WTC11 (cell line): ENCODE measurements around the gene NPIPB8. TPM values are rescaled to one million over a fixed set of nuclear protein-coding genes. Genes with fewer than 3 reads are reported as not detected.
"Not testable (repeated sequence)": the region's sequence is repeated elsewhere in the genome, so short reads cannot be mapped to it uniquely, and the experiment has no call there.

Experiments
- ATAC-seq: fragments of 200-7000 bp; cut with Tn5 transposase; 2 replicates; pipeline ENCODE4 v1.10.0; 2021; ENCODE audit warnings: mild to moderate bottlenecking, moderate library complexity
- CTCF ChIA-PET: fragments of 300-600 bp; sonication (Branson Sonifier 250); formaldehyde crosslinking; loops from one replicate; lab custom pipeline; 2021; ENCODE audit warnings: antibody characterized with exemption; lab: Charles Lee
- POLR2A ChIA-PET: fragments of 350-600 bp; sonication (Branson Sonifier 250); formaldehyde crosslinking; loops from one replicate; lab custom pipeline; 2021; ENCODE audit warnings: antibody characterized with exemption; lab: Charles Lee
- DNase-seq: peaks from one replicate; pipeline ENCODE4 v3.0.0; 2021; ENCODE audit warnings: low spot score
- H3K27ac Mint-ChIP-seq: 2 replicates; pipeline ENCODE4 v1.8.0; 2021; ENCODE audit warnings: mixed read lengths
- H3K27me3 Mint-ChIP-seq: 2 replicates; pipeline ENCODE4 v1.8.0; 2021; ENCODE audit warnings: low read depth, mild to moderate bottlenecking, moderate library complexity, mixed read lengths
- H3K36me3 Mint-ChIP-seq: 2 replicates; pipeline ENCODE4 v1.8.0; 2021; ENCODE audit warnings: mixed read lengths
- H3K4me1 Mint-ChIP-seq: 2 replicates; pipeline ENCODE4 v1.8.0; 2022; ENCODE audit warnings: mixed read lengths
- H3K4me3 Mint-ChIP-seq: 2 replicates; pipeline ENCODE4 v1.8.0; 2021; ENCODE audit warnings: mild to moderate bottlenecking, moderate library complexity, mixed read lengths
- H3K9me3 Mint-ChIP-seq: 2 replicates; pipeline ENCODE4 v1.8.0; 2021; ENCODE audit warnings: mixed read lengths
- AFF4 ChIP-seq: sonication (generic); formaldehyde crosslinking; IDR thresholded peaks from 2 replicates; pipeline ENCODE4 v1.8.1; 2023; ENCODE audit warnings: mild to moderate bottlenecking, missing genetic modification reagents, borderline replicate concordance
- ATF6 ChIP-seq: sonication (generic); formaldehyde crosslinking; IDR thresholded peaks from 2 replicates; pipeline ENCODE4 v1.8.1; 2023; ENCODE audit warnings: mild to moderate bottlenecking, missing genetic modification reagents
- CBFB ChIP-seq: sonication (generic); formaldehyde crosslinking; IDR thresholded peaks from 2 replicates; pipeline ENCODE4 v1.8.1; 2022; ENCODE audit warnings: mild to moderate bottlenecking, low read depth, missing genetic modification reagents
- ELF4 ChIP-seq: sonication (generic); formaldehyde crosslinking; IDR thresholded peaks from 2 replicates; pipeline ENCODE4 v1.8.1; 2022; ENCODE audit warnings: low read depth, mild to moderate bottlenecking, moderate library complexity, missing genetic modification reagents
- KAT7 ChIP-seq: sonication (generic); formaldehyde crosslinking; IDR thresholded peaks from 2 replicates; pipeline ENCODE4 v1.8.1; 2023; ENCODE audit warnings: missing genetic modification reagents, mild to moderate bottlenecking, borderline replicate concordance
- MXD4 ChIP-seq: fragments of 250-450 bp; sonication (Bioruptor Pico); IDR thresholded peaks from 2 replicates; pipeline ENCODE4 v1.8.0; 2021; ENCODE audit warnings: mild to moderate bottlenecking, moderate library complexity, borderline replicate concordance
- NFYB ChIP-seq: sonication (generic); formaldehyde crosslinking; conservative IDR thresholded peaks from 2 replicates; pipeline ENCODE4 v1.8.0; 2022; ENCODE audit warnings: low read depth, missing genetic modification reagents
- NR3C1 ChIP-seq: sonication (generic); formaldehyde crosslinking; conservative IDR thresholded peaks from 2 replicates; pipeline ENCODE4 v1.8.1; 2023; ENCODE audit warnings: low read depth, mild to moderate bottlenecking, missing genetic modification reagents
- OVOL2 ChIP-seq: fragments of 250-450 bp; sonication (Bioruptor Pico); IDR thresholded peaks from 2 replicates; pipeline ENCODE4 v1.9.0; 2021; ENCODE audit warnings: mild to moderate bottlenecking, borderline replicate concordance
- SMAD4 ChIP-seq: sonication (generic); formaldehyde crosslinking; IDR thresholded peaks from 2 replicates; pipeline ENCODE4 v1.8.0; 2022; ENCODE audit warnings: mild to moderate bottlenecking, missing genetic modification reagents
- STAT6 ChIP-seq: sonication (generic); formaldehyde crosslinking; conservative IDR thresholded peaks from 2 replicates; pipeline ENCODE4 v1.8.1; 2023; ENCODE audit warnings: mild to moderate bottlenecking, low read depth, missing genetic modification reagents, moderate library complexity
- TP53 ChIP-seq: sonication (generic); formaldehyde crosslinking; IDR thresholded peaks from 2 replicates; pipeline ENCODE4 v1.8.1; 2023; ENCODE audit warnings: mild to moderate bottlenecking, missing genetic modification reagents
- USF2 ChIP-seq: sonication (generic); formaldehyde crosslinking; IDR thresholded peaks from 2 replicates; pipeline ENCODE4 v1.8.1; 2023; ENCODE audit warnings: mild to moderate bottlenecking, missing genetic modification reagents, moderate library complexity
- ZNF121 ChIP-seq: sonication (generic); formaldehyde crosslinking; IDR thresholded peaks from 2 replicates; pipeline ENCODE4 v1.8.0; 2023; ENCODE audit warnings: missing genetic modification reagents
- ZNF219 ChIP-seq: sonication (generic); formaldehyde crosslinking; IDR thresholded peaks from 2 replicates; pipeline ENCODE4 v1.8.0; 2023; ENCODE audit warnings: missing genetic modification reagents, mild to moderate bottlenecking, borderline replicate concordance
- ZNF416 ChIP-seq: fragments of 250-450 bp; sonication (Bioruptor Pico); IDR thresholded peaks from 2 replicates; pipeline ENCODE4 v1.9.0; 2021; ENCODE audit warnings: mild to moderate bottlenecking, inconsistent platforms
- ZNF671 ChIP-seq: fragments of 250-450 bp; sonication (Bioruptor Pico); IDR thresholded peaks from 2 replicates; pipeline ENCODE4 v1.8.0; 2021; ENCODE audit warnings: mild to moderate bottlenecking
- total RNA-seq: library from RNA; stranded (reverse); gene quantifications from 3 replicates; pipeline ENCODE4 v1.2.3, GENCODE V29; 2021

Gene NPIPB8
- total RNA-seq, 1 experiment from 2014 or later, result 1.3 TPM

GRCh38 chr16:28592511-28592910 is 45.4 kb upstream of the NPIPB8 start (continued):
- TF ChIP-seq USF2 (CRISPR knock-in tag) (no peak), CBFB (CRISPR knock-in tag) (no peak), ZNF416 (CRISPR knock-in tag) (no peak), KAT7 (CRISPR knock-in tag) (no peak)

GRCh38 chr16:28592979-28593553 is 44.8 kb upstream of the NPIPB8 start:
- no peak for ATAC-seq
- Mint-ChIP-seq H3K4me1 (peaks cover 18% of the 10 kb centered on the region), H3K27me3 (no peaks in the 10 kb centered on the region), H3K36me3 (peaks cover 4% of the 10 kb centered on the region; the same call in 1 of the 2 replicates), H3K9me3 (no peaks in the 10 kb centered on the region), H3K27ac (no peak overlapping the region), H3K4me3 (no peak overlapping the region)
- ChIA-PET POLR2A (no interaction called here), CTCF (interaction anchor here (0.5 kb wide), 1 partner anchor 8 kb away, joined by 4 read pairs; no protein-coding TSS in a partner anchor)
- TF ChIP-seq STAT6 (CRISPR knock-in tag) (no peak), AFF4 (CRISPR knock-in tag) (no peak), NFYB (CRISPR knock-in tag) (no peak), ELF4 (CRISPR knock-in tag) (no peak)
- DNase-seq, result no peak

- H3K4me3 Mint-ChIP-seq, H3K27ac Mint-ChIP-seq, POLR2A ChIA-PET, H3K9me3 Mint-ChIP-seq, ATAC-seq, CTCF ChIA-PET, DNase-seq, H3K36me3 Mint-ChIP-seq, H3K27me3 Mint-ChIP-seq: not testable (repeated sequence)
- H3K4me1 Mint-ChIP-seq, result peaks cover 19% of the 10 kb centered on the region
These were observed 42.4 kb upstream of the NPIPB8 start for GRCh38 chr16:28595451-28595850.

GRCh38 chr16:28596115-28596630 is 41.7 kb upstream of the NPIPB8 start:
- CTCF ChIA-PET, result interaction anchor here (1.0 to 2.2 kb wide), 2 partner anchors 14 to 20 kb away, joined by 3 to 9 read pairs; partner anchors contain the start of gene SULT1A1
- Mint-ChIP-seq H3K9me3 (no peaks in the 10 kb centered on the region), H3K36me3 (no peaks in the 10 kb centered on the region), H3K4me3 (no peak overlapping the region), H3K27ac (no peak overlapping the region), H3K4me1 (peaks cover 19% of the 10 kb centered on the region), H3K27me3 (no peaks in the 10 kb centered on the region)
- POLR2A ChIA-PET, result no interaction called here
- DNase-seq, result no peak
- ATAC-seq, result no peak
- no peak for TF ChIP-seq NR3C1 (CRISPR knock-in tag)
- TF ChIP-seq ATF6 (CRISPR knock-in tag), result no peak
- no peak for TF ChIP-seq MXD4 (CRISPR knock-in tag)
- TF ChIP-seq TP53 (CRISPR knock-in tag), result no peak
- TF ChIP-seq SMAD4 (CRISPR knock-in tag), result no peak
- no peak for TF ChIP-seq ZNF219 (CRISPR knock-in tag)
- no peak for TF ChIP-seq ZNF671 (CRISPR knock-in tag)
- no peak for TF ChIP-seq STAT6 (CRISPR knock-in tag)
- TF ChIP-seq ZNF121 (CRISPR knock-in tag), result no peak
- TF ChIP-seq OVOL2, result no peak
